GM12872 (cell line): ENCODE results near the gene WDR36.

ENCODE experiments used
- CTCF ChIP-seq: IDR thresholded peaks from 3 replicates; pipeline ENCODE4 v1.5.1; 2011; ENCODE audit warnings: low read depth, mild to moderate bottlenecking, low read length, moderate library complexity; ENCODE audit not compliant: insufficient read depth

Gene WDR36

GRCh38 chr5:111092062-111092853 is at the start of gene WDR36:
TSS of gene WDR36 (plus strand) at chr5:111092348. CDS start at chr5:111092457, 109 bp downstream.
- no peak for TF ChIP-seq CTCF

- no peak for TF ChIP-seq CTCF
These were observed 48.2 kb upstream of the WDR36 start for GRCh38 chr5:111043712-111044506.

- no peak for TF ChIP-seq CTCF
These were observed 34.1 kb upstream of the WDR36 start for GRCh38 chr5:111058064-111058463.

GRCh38 chr5:111060169-111060568 is 32.0 kb upstream of the WDR36 start:
- no peak for TF ChIP-seq CTCF

GRCh38 chr5:111061618-111062017 is 30.5 kb upstream of the WDR36 start:
- no peak for TF ChIP-seq CTCF

GRCh38 chr5:111063709-111064322 is 28.3 kb upstream of the WDR36 start:
- peak; percentile 63 for TF ChIP-seq CTCF

GRCh38 chr5:111066261-111066938 is 25.7 kb upstream of the WDR36 start:
- no peak for TF ChIP-seq CTCF
